ENCODE measurements around the gene CENPN.
A peak's percentile ranks its signal among the peaks of the same experiment; 100 is the strongest.

CENPN gene

GRCh38 chr16:81006813-81007695, at the start of gene CENPN, which contains the start of gene CMC2:
CENPN (plus strand) TSS chr16:81007214; CDS start chr16:81011940, 4,726 bp downstream.
CMC2 (minus strand) TSS chr16:81006885; CDS start chr16:80997394, 9,491 bp downstream.
- Histone ChIP-seq H3K9me3 (ENCODE audit: control insufficient read depth in 1 of 2, low read length in 2 of 2) (no peaks in the 10 kb centered on the region), H3K27ac (ENCODE audit: low read length) (peak within 1 kb of the TSS; percentile 94)

GRCh38 chr16:80958284-80958683, 48.7 kb upstream of the CENPN start:
- peaks cover 4 to 32% of the 10 kb centered on the region in 2 donors for H3K9me3 ChIP-seq (ENCODE audit: control insufficient read depth in 1 of 2, low read length in 2 of 2)
- H3K4me3 ChIP-seq (ENCODE audit: low read depth in 1 of 2, low read length in 2 of 2), result no peak overlapping the region
- no peak overlapping the region for H3K27ac ChIP-seq (ENCODE audit: low read length)
- no peaks in the 10 kb centered on the region for H3K27me3 ChIP-seq (ENCODE audit: low read depth, low read length)
- no peaks in the 10 kb centered on the region for H3K4me1 ChIP-seq (ENCODE audit: control insufficient read depth in 1 of 2, insufficient read depth in 2 of 2, low read length in 2 of 2)
- no peaks in the 10 kb centered on the region for H3K36me3 ChIP-seq (ENCODE audit: control insufficient read depth in 1 of 2, insufficient read depth in 2 of 2, low read length in 2 of 2)

More at GRCh38 chr16:81006813-81007695, at the start of gene CENPN, which contains the start of gene CMC2:
- Histone ChIP-seq H3K4me3 (ENCODE audit: low read depth in 1 of 2, low read length in 2 of 2) (peak within 1 kb of the TSS; percentile 83 to 93), H3K4me1 (ENCODE audit: control insufficient read depth in 1 of 2, insufficient read depth in 2 of 2, low read length in 2 of 2) (peaks cover 0 to 17% of the 10 kb centered on the region in 2 donors), H3K36me3 (ENCODE audit: control insufficient read depth in 1 of 2, insufficient read depth in 2 of 2, low read length in 2 of 2) (peaks cover 0 to 4% of the 10 kb centered on the region in 2 donors), H3K27me3 (ENCODE audit: low read depth, low read length) (no peaks in the 10 kb centered on the region)

GRCh38 chr16:80962879-80963278, 44.1 kb upstream of the CENPN start:
- no peaks in the 10 kb centered on the region for H3K4me1 ChIP-seq (ENCODE audit: control insufficient read depth in 1 of 2, insufficient read depth in 2 of 2, low read length in 2 of 2)
- no peaks in the 10 kb centered on the region for H3K36me3 ChIP-seq (ENCODE audit: control insufficient read depth in 1 of 2, insufficient read depth in 2 of 2, low read length in 2 of 2)
- no peak overlapping the region for H3K4me3 ChIP-seq (ENCODE audit: low read depth in 1 of 2, low read length in 2 of 2)
- H3K27me3 ChIP-seq (ENCODE audit: low read depth, low read length), result no peaks in the 10 kb centered on the region
- H3K9me3 ChIP-seq (ENCODE audit: control insufficient read depth in 1 of 2, low read length in 2 of 2), result peaks cover 4 to 23% of the 10 kb centered on the region in 2 donors
- no peak overlapping the region for H3K27ac ChIP-seq (ENCODE audit: low read length)

- Histone ChIP-seq H3K4me3 (ENCODE audit: low read depth in 1 of 2, low read length in 2 of 2) (no peak overlapping the region), H3K9me3 (ENCODE audit: control insufficient read depth in 1 of 2, low read length in 2 of 2) (peaks cover 4 to 10% of the 10 kb centered on the region in 2 donors), H3K36me3 (ENCODE audit: control insufficient read depth in 1 of 2, insufficient read depth in 2 of 2, low read length in 2 of 2) (no peaks in the 10 kb centered on the region), H3K27ac (ENCODE audit: low read length) (no peak overlapping the region), H3K4me1 (ENCODE audit: control insufficient read depth in 1 of 2, insufficient read depth in 2 of 2, low read length in 2 of 2) (no peaks in the 10 kb centered on the region), H3K27me3 (ENCODE audit: low read depth, low read length) (no peaks in the 10 kb centered on the region)
Measured at GRCh38 chr16:80964351-80964750, 42.7 kb upstream of the CENPN start.

GRCh38 chr16:80966617-80967016, 40.4 kb upstream of the CENPN start:
- Histone ChIP-seq H3K4me3 (ENCODE audit: low read depth in 1 of 2, low read length in 2 of 2) (no peak overlapping the region), H3K4me1 (ENCODE audit: control insufficient read depth in 1 of 2, insufficient read depth in 2 of 2, low read length in 2 of 2) (no peaks in the 10 kb centered on the region), H3K9me3 (ENCODE audit: control insufficient read depth in 1 of 2, low read length in 2 of 2) (no peaks in the 10 kb centered on the region), H3K27me3 (ENCODE audit: low read depth, low read length) (no peaks in the 10 kb centered on the region), H3K36me3 (ENCODE audit: control insufficient read depth in 1 of 2, insufficient read depth in 2 of 2, low read length in 2 of 2) (no peaks in the 10 kb centered on the region), H3K27ac (ENCODE audit: low read length) (no peak overlapping the region)

GRCh38 chr16:80968386-80969113, 38.5 kb upstream of the CENPN start:
- H3K36me3 ChIP-seq (ENCODE audit: control insufficient read depth in 1 of 2, insufficient read depth in 2 of 2, low read length in 2 of 2), result peaks cover 0 to 6% of the 10 kb centered on the region in 2 donors
- no peaks in the 10 kb centered on the region for H3K27me3 ChIP-seq (ENCODE audit: low read depth, low read length)
- no peaks in the 10 kb centered on the region for H3K4me1 ChIP-seq (ENCODE audit: control insufficient read depth in 1 of 2, insufficient read depth in 2 of 2, low read length in 2 of 2)
- no peak overlapping the region for H3K4me3 ChIP-seq (ENCODE audit: low read depth in 1 of 2, low read length in 2 of 2)
- H3K27ac ChIP-seq (ENCODE audit: low read length), result no peak overlapping the region
- no peaks in the 10 kb centered on the region for H3K9me3 ChIP-seq (ENCODE audit: control insufficient read depth in 1 of 2, low read length in 2 of 2)

- no peak overlapping the region for H3K4me3 ChIP-seq (ENCODE audit: low read depth in 1 of 2, low read length in 2 of 2)
- H3K9me3 ChIP-seq (ENCODE audit: control insufficient read depth in 1 of 2, low read length in 2 of 2), result no peaks in the 10 kb centered on the region
- H3K4me1 ChIP-seq (ENCODE audit: control insufficient read depth in 1 of 2, insufficient read depth in 2 of 2, low read length in 2 of 2), result no peaks in the 10 kb centered on the region
- H3K27me3 ChIP-seq (ENCODE audit: low read depth, low read length), result no peaks in the 10 kb centered on the region
- no peak overlapping the region for H3K27ac ChIP-seq (ENCODE audit: low read length)
- peaks cover 0 to 6% of the 10 kb centered on the region in 2 donors for H3K36me3 ChIP-seq (ENCODE audit: control insufficient read depth in 1 of 2, insufficient read depth in 2 of 2, low read length in 2 of 2)
Measured at GRCh38 chr16:80969114-80969484, 37.9 kb upstream of the CENPN start.

- Histone ChIP-seq H3K36me3 (ENCODE audit: control insufficient read depth in 1 of 2, insufficient read depth in 2 of 2, low read length in 2 of 2) (peaks cover 0 to 9% of the 10 kb centered on the region in 2 donors), H3K27me3 (ENCODE audit: low read depth, low read length) (no peaks in the 10 kb centered on the region), H3K4me1 (ENCODE audit: control insufficient read depth in 1 of 2, insufficient read depth in 2 of 2, low read length in 2 of 2) (no peaks in the 10 kb centered on the region), H3K27ac (ENCODE audit: low read length) (no peak overlapping the region), H3K9me3 (ENCODE audit: control insufficient read depth in 1 of 2, low read length in 2 of 2) (no peaks in the 10 kb centered on the region), H3K4me3 (ENCODE audit: low read depth in 1 of 2, low read length in 2 of 2) (no peak overlapping the region)
Measured at GRCh38 chr16:80971819-80972218, 35.2 kb upstream of the CENPN start.

GRCh38 chr16:80972611-80973010, 34.4 kb upstream of the CENPN start:
- Histone ChIP-seq H3K4me1 (ENCODE audit: control insufficient read depth in 1 of 2, insufficient read depth in 2 of 2, low read length in 2 of 2) (no peaks in the 10 kb centered on the region), H3K27ac (ENCODE audit: low read length) (no peak overlapping the region), H3K9me3 (ENCODE audit: control insufficient read depth in 1 of 2, low read length in 2 of 2) (no peaks in the 10 kb centered on the region), H3K27me3 (ENCODE audit: low read depth, low read length) (no peaks in the 10 kb centered on the region), H3K36me3 (ENCODE audit: control insufficient read depth in 1 of 2, insufficient read depth in 2 of 2, low read length in 2 of 2) (peaks cover 0 to 14% of the 10 kb centered on the region in 2 donors), H3K4me3 (ENCODE audit: low read depth in 1 of 2, low read length in 2 of 2) (no peak overlapping the region)

GRCh38 chr16:80973991-80974390, 33.0 kb upstream of the CENPN start:
- Histone ChIP-seq H3K4me1 (ENCODE audit: control insufficient read depth in 1 of 2, insufficient read depth in 2 of 2, low read length in 2 of 2) (no peaks in the 10 kb centered on the region), H3K27ac (ENCODE audit: low read length) (no peak overlapping the region), H3K9me3 (ENCODE audit: control insufficient read depth in 1 of 2, low read length in 2 of 2) (no peaks in the 10 kb centered on the region), H3K27me3 (ENCODE audit: low read depth, low read length) (no peaks in the 10 kb centered on the region), H3K4me3 (ENCODE audit: low read depth in 1 of 2, low read length in 2 of 2) (no peak overlapping the region), H3K36me3 (ENCODE audit: control insufficient read depth in 1 of 2, insufficient read depth in 2 of 2, low read length in 2 of 2) (peaks cover 0 to 16% of the 10 kb centered on the region in 2 donors)

- Histone ChIP-seq H3K27me3 (ENCODE audit: low read depth, low read length) (no peaks in the 10 kb centered on the region), H3K4me1 (ENCODE audit: control insufficient read depth in 1 of 2, insufficient read depth in 2 of 2, low read length in 2 of 2) (no peaks in the 10 kb centered on the region), H3K36me3 (ENCODE audit: control insufficient read depth in 1 of 2, insufficient read depth in 2 of 2, low read length in 2 of 2) (peaks cover 0 to 16% of the 10 kb centered on the region in 2 donors), H3K9me3 (ENCODE audit: control insufficient read depth in 1 of 2, low read length in 2 of 2) (no peaks in the 10 kb centered on the region), H3K27ac (ENCODE audit: low read length) (no peak overlapping the region), H3K4me3 (ENCODE audit: low read depth in 1 of 2, low read length in 2 of 2) (no peak overlapping the region)
Measured at GRCh38 chr16:80974649-80975376, 32.2 kb upstream of the CENPN start.
